Airway epithelial cell (primary cell): ENCODE results near the gene OR2Y1. TPM values are rescaled to one million over a fixed set of nuclear protein-coding genes. Genes with fewer than 3 reads are reported as not detected.

Experiments used
- total RNA-seq: library from RNA; depleted of rRNA; stranded (reverse); fragments of >200 nt; gene quantifications from 2 replicates; pipeline ENCODE4 v1.2.3, GENCODE V29; 2015

OR2Y1 gene, protein sequence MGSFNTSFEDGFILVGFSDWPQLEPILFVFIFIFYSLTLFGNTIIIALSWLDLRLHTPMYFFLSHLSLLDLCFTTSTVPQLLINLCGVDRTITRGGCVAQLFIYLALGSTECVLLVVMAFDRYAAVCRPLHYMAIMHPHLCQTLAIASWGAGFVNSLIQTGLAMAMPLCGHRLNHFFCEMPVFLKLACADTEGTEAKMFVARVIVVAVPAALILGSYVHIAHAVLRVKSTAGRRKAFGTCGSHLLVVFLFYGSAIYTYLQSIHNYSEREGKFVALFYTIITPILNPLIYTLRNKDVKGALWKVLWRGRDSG
- not detected in 2 replicates for total RNA-seq

DNA sequence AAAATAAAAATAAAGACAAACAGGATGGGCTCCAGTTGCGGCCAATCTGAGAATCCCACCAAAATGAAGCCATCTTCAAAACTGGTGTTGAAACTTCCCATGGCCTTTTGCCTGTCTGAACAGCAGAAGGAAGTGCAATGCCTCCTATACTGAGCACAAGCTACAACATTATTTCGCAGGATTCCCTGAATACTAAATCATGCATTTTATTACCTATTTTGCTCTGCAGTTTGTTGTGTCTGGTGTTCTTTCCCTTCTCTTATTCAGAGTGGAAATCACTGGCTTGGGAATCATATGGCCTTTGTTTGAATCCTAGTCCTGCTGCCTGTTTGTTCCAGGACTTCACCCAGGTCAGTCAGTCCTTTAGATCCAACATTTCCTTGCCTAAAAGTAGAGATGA, at the start of gene OR2Y1:
Gene OR2Y1 (minus strand): TSS at position 101 of the 400 bp plus-strand sequence. CDS start 0 bp downstream, at position 101.

Other genes starting within 250 kb of the OR2Y1 start
- 12.3 and 16.6 TPM in 2 replicates for gene CNOT6, start 245.7 kb downstream of the OR2Y1 start, total RNA-seq
- gene SCGB3A1, start 148.6 kb downstream of the OR2Y1 start, total RNA-seq = 0.60 TPM in 1 of 2 replicates, not detected in the other
- gene FLT4, start 90.5 kb downstream of the OR2Y1 start, total RNA-seq = not detected in 2 replicates
- gene MGAT1, start 62.7 kb upstream of the OR2Y1 start, total RNA-seq = 123 and 141 TPM in 2 replicates
- 11.1 and 12.8 TPM in 2 replicates for gene ZFP62, start 121.2 kb upstream of the OR2Y1 start, total RNA-seq
- not detected in 2 replicates for gene BTNL8, start 159.1 kb upstream of the OR2Y1 start, total RNA-seq
- gene BTNL3, start 248.8 kb upstream of the OR2Y1 start, total RNA-seq = not detected in 2 replicates